A549 (cell line): Measurements from ENCODE around the gene COQ2. TPM values are rescaled to one million over a fixed set of nuclear protein-coding genes. Genes with fewer than 3 reads are reported as not detected.
A peak's percentile ranks its signal among the peaks of the same experiment; 100 is the strongest.

Source experiments
- ATAC-seq, 2 experiments: fragments of 200-7000 bp in 1 of 2; fragments of >200 bp in 1 of 2; cut with Nextera tagmentation in 1 of 2; cut with Tn5 transposase in 1 of 2; 3 replicates each; pipeline versions ENCODE4 v1.8.0 to v1.9.1; 2018 to 2020; ENCODE audit warnings: mild to moderate bottlenecking in 1 of 2, moderate library complexity in 1 of 2
- CTCF ChIA-PET: fragments of 300-600 bp; sonication (Branson Sonifier 250); formaldehyde crosslinking; extraction: SDS; loops from one replicate; lab custom pipeline; 2021; ENCODE audit warnings: antibody characterized with exemption, inconsistent platforms; lab: Yijun Ruan, JAX
- POLR2A ChIA-PET: fragments of 350-600 bp; formaldehyde crosslinking; extraction: SDS; loops from one replicate; lab custom pipeline; 2021; ENCODE audit warnings: antibody characterized with exemption, inconsistent platforms; lab: Yijun Ruan, JAX
- DNase-seq, 2 experiments: peaks; one replicate each; pipeline versions ENCODE4 v3.0.0 to v3.0.0-alpha.2; 2011 to 2016; ENCODE audit warnings: low read depth in 1 of 2, low spot score in 1 of 2
- FAIRE-seq: peaks from 2 replicates; lab custom pipeline; 2011; peaks lifted over from hg19 to GRCh38; lab: Jason Lieb, UNC
- H3K27ac ChIP-seq, 2 experiments: fragments of >200 bp; sonication (Bioruptor Twin); formaldehyde crosslinking; 3 replicates each; pipeline ENCODE4 v1.5.1; 2016 to 2017
- H3K4me1 ChIP-seq: fragments of >200 bp; sonication (Bioruptor Twin); formaldehyde crosslinking; 3 replicates; pipeline ENCODE4 v1.6.1; 2016
- H3K4me2 ChIP-seq: fragments of >200 bp; sonication (Bioruptor Twin); formaldehyde crosslinking; 3 replicates; pipeline ENCODE4 v1.6.1; 2016
- H3K4me3 ChIP-seq: fragments of >200 bp; sonication (Bioruptor Twin); formaldehyde crosslinking; 3 replicates; pipeline ENCODE4 v1.5.1; 2016
- H3K9me3 ChIP-seq: fragments of >200 bp; sonication (Bioruptor Twin); formaldehyde crosslinking; 3 replicates; pipeline ENCODE4 v1.6.1; 2016
- BHLHE40 ChIP-seq: IDR thresholded peaks from 2 replicates; pipeline ENCODE4 v1.6.1; 2012; ENCODE audit warnings: low read depth, low read length, inconsistent platforms
- CBX2 ChIP-seq: fragments of 200-600 bp; sonication (generic); IDR thresholded peaks from 2 replicates; pipeline ENCODE4 v1.6.1; 2016; ENCODE audit warnings: low read depth, mild to moderate bottlenecking, borderline replicate concordance
- CHD2 ChIP-seq: fragments of 150-350 bp; IDR thresholded peaks from 2 replicates; pipeline ENCODE4 v1.6.1; 2014; ENCODE audit warnings: low read length; ENCODE audit not compliant: partially characterized antibody
- ELK1 ChIP-seq: fragments of 150-350 bp; IDR thresholded peaks from 2 replicates; pipeline ENCODE4 v1.6.1; 2014; ENCODE audit warnings: low read depth, mild to moderate bottlenecking, low read length
- EP300 ChIP-seq, 2 experiments: fragments of >200 bp; sonication (Bioruptor Twin); formaldehyde crosslinking; IDR thresholded peaks; 2 replicates in 1 of 2; 3 replicates in 1 of 2; pipeline ENCODE4 v1.6.1; 2016 to 2017
- FOSB ChIP-seq: fragments of 250-450 bp; sonication (Bioruptor Pico); IDR thresholded peaks from 2 replicates; pipeline ENCODE4 v1.5.0; 2020; ENCODE audit warnings: mild to moderate bottlenecking, moderate library complexity
- HOXA7 ChIP-seq: fragments of 250-450 bp; sonication (Bioruptor Pico); IDR thresholded peaks from 2 replicates; pipeline ENCODE4 v1.5.0; 2020; ENCODE audit warnings: mild to moderate bottlenecking, moderate library complexity
- KDM1A ChIP-seq: fragments of 200-600 bp; sonication (generic); IDR thresholded peaks from 2 replicates; pipeline ENCODE4 v1.6.1; 2016; ENCODE audit warnings: low read depth, mild to moderate bottlenecking
- MYC ChIP-seq: IDR thresholded peaks from 2 replicates; pipeline ENCODE4 v1.6.1; 2012; ENCODE audit warnings: mild to moderate bottlenecking, inconsistent platforms, low read length, improper control_type of control experiment, borderline replicate concordance
- NFE2L2 ChIP-seq: fragments of 150-350 bp; conservative IDR thresholded peaks from 2 replicates; pipeline ENCODE4 v1.6.1; 2014; ENCODE audit warnings: low read length
- NR3C1 ChIP-seq: fragments of >200 bp; sonication (Bioruptor Twin); formaldehyde crosslinking; IDR thresholded peaks from 3 replicates; pipeline ENCODE4 v1.6.1; 2017
- POLR2A ChIP-seq: IDR thresholded peaks from 2 replicates; pipeline ENCODE4 v1.6.1; 2012; ENCODE audit warnings: mild to moderate bottlenecking, low read length
- POLR2AphosphoS2 ChIP-seq: conservative IDR thresholded peaks from 2 replicates; pipeline ENCODE4 v1.6.1; 2012; ENCODE audit warnings: low read length, improper control_type of control experiment, inconsistent platforms
- RFX5 ChIP-seq: fragments of 450-650 bp; IDR thresholded peaks from 2 replicates; pipeline ENCODE4 v1.7.1; 2014; ENCODE audit warnings: antibody characterized with exemption, mild to moderate bottlenecking, moderate library complexity
- RNF2 ChIP-seq: fragments of 200-600 bp; sonication (generic); IDR thresholded peaks from 2 replicates; pipeline ENCODE4 v1.6.1; 2016; ENCODE audit warnings: low read depth, mild to moderate bottlenecking, antibody characterized with exemption, moderate library complexity, borderline replicate concordance
- TFCP2L1 ChIP-seq: fragments of 250-450 bp; sonication (Bioruptor Pico); IDR thresholded peaks from 2 replicates; pipeline ENCODE4 v1.5.0; 2021; ENCODE audit warnings: mild to moderate bottlenecking
- TP53 ChIP-seq: fragments of 250-450 bp; sonication (Bioruptor Pico); IDR thresholded peaks from 2 replicates; pipeline ENCODE4 v1.5.0; 2021; ENCODE audit warnings: mild to moderate bottlenecking, moderate library complexity
- ZC3H11A ChIP-seq: fragments of 450-650 bp; IDR thresholded peaks from 2 replicates; pipeline ENCODE4 v1.6.1; 2014; ENCODE audit warnings: antibody characterized with exemption, mild to moderate bottlenecking
- ZFP36 ChIP-seq: fragments of 450-650 bp; IDR thresholded peaks from 2 replicates; pipeline ENCODE4 v1.6.1; 2014; ENCODE audit warnings: borderline replicate concordance; ENCODE audit not compliant: partially characterized antibody
- WGBS: methylation state at CpG from one replicate; pipeline ENCODE4 v1.1.6; 2017; ENCODE audit errors: missing lambda C conversion rate; 5-methylcytosine and 5-hydroxymethylcytosine counted together
- polyA plus RNA-seq, 4 experiments: library from polyadenylated mRNA; depleted of rRNA in 3 of 4; stranded (reverse); fragments of >200 nt; fragmentation: RNase III in 1 of 4; extraction: RNeasy Plus Mini Kit Qiagen cat#74134 plus additional on column Dnase treatment in 1 of 4; gene quantifications; 2 replicates in 3 of 4; 3 replicates in 1 of 4; pipeline ENCODE4 v1.2.3, GENCODE V29; 2011 to 2017
- TF ChIP-seq, protein P1 (sequence below): fragments of 450-650 bp; IDR thresholded peaks from 2 replicates; pipeline ENCODE4 v1.6.1; 2014; ENCODE audit warnings: antibody characterized with exemption
- TF ChIP-seq, protein P2 (sequence below): fragments of >200 bp; sonication (Bioruptor Twin); formaldehyde crosslinking; IDR thresholded peaks from 2 replicates; pipeline ENCODE4 v1.6.1; 2016
- TF ChIP-seq, protein P3 (sequence below): IDR thresholded peaks from 2 replicates; pipeline ENCODE4 v1.6.1; 2012; ENCODE audit warnings: low read depth, borderline replicate concordance
- TF ChIP-seq, protein P4 (sequence below): fragments of 250-450 bp; sonication (Bioruptor Pico); IDR thresholded peaks from 2 replicates; pipeline ENCODE4 v1.5.0; 2020; ENCODE audit warnings: low read depth, mild to moderate bottlenecking, moderate library complexity

Gene COQ2
- polyA plus RNA-seq, 2 of the 4 experiments (the other 2 are of a cell fraction) = 18.5 to 35.9 TPM

DNA sequence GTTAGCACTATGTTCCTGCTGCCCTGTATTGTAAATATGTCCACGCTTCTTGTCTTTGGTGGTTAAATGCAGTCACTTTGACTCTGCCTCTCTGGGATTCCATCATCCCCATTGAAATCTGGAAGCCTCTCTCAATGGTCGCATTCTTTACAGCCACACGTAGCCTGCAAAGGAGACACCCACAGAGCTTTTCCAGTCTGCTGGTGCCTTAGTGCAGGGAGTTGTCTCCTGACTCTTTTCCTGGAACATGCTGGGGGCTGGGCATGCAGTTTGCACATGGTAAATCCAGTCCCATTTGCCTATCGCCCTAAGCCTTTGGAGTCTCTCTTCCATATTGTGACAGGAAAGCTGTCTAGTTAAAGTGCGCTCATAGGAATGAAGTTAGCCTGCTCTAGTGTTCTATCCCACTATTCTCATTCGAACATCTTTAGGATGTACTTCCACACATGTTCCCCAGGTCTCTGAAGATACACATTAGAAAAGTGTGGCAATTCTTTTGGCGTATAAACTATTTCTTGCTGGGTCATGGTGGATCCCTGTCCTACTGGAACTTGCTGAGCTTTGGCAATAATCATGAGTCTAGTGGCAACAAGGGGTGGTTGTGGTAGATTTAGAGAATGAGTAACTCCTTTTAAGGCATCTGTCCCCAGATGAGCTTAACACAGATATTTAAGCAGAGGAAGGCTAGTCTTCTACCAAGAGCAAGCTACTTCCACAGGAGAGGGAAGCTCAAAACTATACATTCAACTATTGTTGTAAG is 33.7 kb downstream of the COQ2 start:
- Histone ChIP-seq H3K4me3 (no peak overlapping the region), H3K9me3 (no peaks in the 10 kb centered on the region), H3K4me2 (no peak overlapping the region), H3K4me1 (peaks cover 32% of the 10 kb centered on the region), H3K27ac (no peak overlapping the region)
- DNase-seq (no peak), ATAC-seq (no peak), FAIRE-seq (no peak)
- 96% methylated on average over 6 of the region's 7 CpGs for WGBS
- ChIA-PET POLR2A (interaction anchor here (0.5 kb wide), 1 partner anchor 173 kb away, joined by 4 read pairs; no protein-coding TSS in a partner anchor), CTCF (interaction anchor here (1.0 to 2.6 kb wide), 4 partner anchors 10 to 177 kb away, joined by 3 to 12 read pairs (median 6); no protein-coding TSS in a partner anchor)
- TF ChIP-seq ZC3H11A = no peak
- TF ChIP-seq POLR2A = no peak
- TF ChIP-seq TFCP2L1 = no peak
- TF ChIP-seq CHD2 = no peak
- TF ChIP-seq CBX2 = no peak
- TF ChIP-seq RNF2 = no peak
- TF ChIP-seq, protein P1, sequence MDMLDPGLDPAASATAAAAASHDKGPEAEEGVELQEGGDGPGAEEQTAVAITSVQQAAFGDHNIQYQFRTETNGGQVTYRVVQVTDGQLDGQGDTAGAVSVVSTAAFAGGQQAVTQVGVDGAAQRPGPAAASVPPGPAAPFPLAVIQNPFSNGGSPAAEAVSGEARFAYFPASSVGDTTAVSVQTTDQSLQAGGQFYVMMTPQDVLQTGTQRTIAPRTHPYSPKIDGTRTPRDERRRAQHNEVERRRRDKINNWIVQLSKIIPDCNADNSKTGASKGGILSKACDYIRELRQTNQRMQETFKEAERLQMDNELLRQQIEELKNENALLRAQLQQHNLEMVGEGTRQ = no peak
- no peak for TF ChIP-seq TP53 (CRISPR knock-in tag)

- POLR2A ChIA-PET = no interaction called here
- CTCF ChIA-PET = interaction anchor here (0.9 to 1.2 kb wide), 3 partner anchors 8 to 12 kb away, joined by 3 read pairs; no protein-coding TSS in a partner anchor
- Histone ChIP-seq H3K4me1 (peaks cover 15% of the 10 kb centered on the region; the same call in 2 of the 3 replicates), H3K9me3 (no peaks in the 10 kb centered on the region), H3K4me2 (no peak overlapping the region), H3K27ac (peak overlapping the region in 1 of 2 experiments; percentile 32; a peak in 1 of 6 replicates), H3K4me3 (no peak overlapping the region)
- no peak for TF ChIP-seq FOSB (CRISPR knock-in tag)
- TF ChIP-seq EP300 (IDR thresholded peaks at IDR 0.05) = no peak
- no peak for TF ChIP-seq KDM1A
- TF ChIP-seq ELK1 = no peak
- TF ChIP-seq POLR2AphosphoS2 = no peak
- no peak for TF ChIP-seq ZFP36
- TF ChIP-seq BHLHE40 = no peak
- TF ChIP-seq HOXA7 = no peak
- TF ChIP-seq, protein P2, sequence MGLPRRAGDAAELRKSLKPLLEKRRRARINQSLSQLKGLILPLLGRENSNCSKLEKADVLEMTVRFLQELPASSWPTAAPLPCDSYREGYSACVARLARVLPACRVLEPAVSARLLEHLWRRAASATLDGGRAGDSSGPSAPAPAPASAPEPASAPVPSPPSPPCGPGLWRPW = no peak
- no peak for TF ChIP-seq MYC
- WGBS = 59% methylated on average over 4 of the region's 5 CpGs
- no peak for FAIRE-seq
- no peak for DNase-seq
- ATAC-seq = peak; percentile 52 to 58; a peak in 5 of 6 replicates
Observed at GRCh38 chr4:83248486-83248885, 36.1 kb downstream of the COQ2 start.

- no peak overlapping the region for H3K27ac ChIP-seq
- FAIRE-seq = no peak
- DNase-seq = no peak
- ChIA-PET CTCF (interaction anchor here (0.6 to 1.2 kb wide), 3 partner anchors 9 to 464 kb away, joined by 3 read pairs; no protein-coding TSS in a partner anchor), POLR2A (no interaction called here)
- H3K4me2 ChIP-seq = no peak overlapping the region
- H3K9me3 ChIP-seq = no peaks in the 10 kb centered on the region
- TF ChIP-seq, protein P3, sequence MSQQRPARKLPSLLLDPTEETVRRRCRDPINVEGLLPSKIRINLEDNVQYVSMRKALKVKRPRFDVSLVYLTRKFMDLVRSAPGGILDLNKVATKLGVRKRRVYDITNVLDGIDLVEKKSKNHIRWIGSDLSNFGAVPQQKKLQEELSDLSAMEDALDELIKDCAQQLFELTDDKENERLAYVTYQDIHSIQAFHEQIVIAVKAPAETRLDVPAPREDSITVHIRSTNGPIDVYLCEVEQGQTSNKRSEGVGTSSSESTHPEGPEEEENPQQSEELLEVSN = no peak
- TF ChIP-seq NR3C1 = no peak
- TF ChIP-seq TP53 (CRISPR knock-in tag) = no peak
- no peak for TF ChIP-seq ZFP36
- no peak for TF ChIP-seq ELK1
- TF ChIP-seq NFE2L2 = no peak
- TF ChIP-seq, protein P4, sequence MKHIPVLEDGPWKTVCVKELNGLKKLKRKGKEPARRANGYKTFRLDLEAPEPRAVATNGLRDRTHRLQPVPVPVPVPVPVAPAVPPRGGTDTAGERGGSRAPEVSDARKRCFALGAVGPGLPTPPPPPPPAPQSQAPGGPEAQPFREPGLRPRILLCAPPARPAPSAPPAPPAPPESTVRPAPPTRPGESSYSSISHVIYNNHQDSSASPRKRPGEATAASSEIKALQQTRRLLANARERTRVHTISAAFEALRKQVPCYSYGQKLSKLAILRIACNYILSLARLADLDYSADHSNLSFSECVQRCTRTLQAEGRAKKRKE (CRISPR knock-in tag) = no peak
- TF ChIP-seq RFX5 = no peak
- TF ChIP-seq, all 56 proteins: peak for 0
- WGBS = 90% methylated on average over 11 of the region's 12 CpGs
- peak; percentile 24 to 30; a peak in 4 of 6 replicates for ATAC-seq
- H3K4me3 ChIP-seq = no peak overlapping the region
- H3K4me1 ChIP-seq = peaks cover 8% of the 10 kb centered on the region; the same call in 2 of the 3 replicates
Observed at GRCh38 chr4:83247415-83248357, 36.9 kb downstream of the COQ2 start.
